Lower lobe of right lung (tissue), 2 donors: ENCODE data around the gene TMEM109. TPM values are rescaled to one million over a fixed set of nuclear protein-coding genes. Genes with fewer than 3 reads are reported as not detected.

Experiments used
- ATAC-seq, 2 donors: fragments of 200-7000 bp; cut with Tn5 transposase; one replicate each; pipeline ENCODE4 v1.9.1; 2020 to 2022; ENCODE audit warnings: mild to moderate bottlenecking in 2 of 2, moderate library complexity in 2 of 2
- DNase-seq: peaks from one replicate; pipeline ENCODE4 v3.0.0-alpha.2; 2020
- H3K27ac ChIP-seq: fragments of 200-600 bp; one replicate; pipeline ENCODE4 v1.8.0; 2022
- H3K27me3 ChIP-seq: fragments of 200-600 bp; one replicate; pipeline ENCODE4 v1.8.0; 2022; ENCODE audit warnings: low read depth
- H3K36me3 ChIP-seq: fragments of 200-600 bp; one replicate; pipeline ENCODE4 v1.8.0; 2022; ENCODE audit warnings: mild to moderate bottlenecking
- H3K4me1 ChIP-seq: fragments of 200-600 bp; one replicate; pipeline ENCODE4 v1.8.0; 2022
- H3K4me3 ChIP-seq: fragments of 200-600 bp; one replicate; pipeline ENCODE4 v1.8.0; 2022; ENCODE audit warnings: mild to moderate bottlenecking
- H3K9me3 ChIP-seq: fragments of 200-600 bp; one replicate; pipeline ENCODE4 v1.8.0; 2022
- intact Hi-C: fragments of 100-400 bp; cut with DNase I; formaldehyde crosslinking; loops from one replicate; pipeline ENCODE4 v1.11.0; 2022
- total RNA-seq: library from RNA; stranded (reverse); fragmentation: NEBNext Ultra II Directional; extraction: Animal tissue kit (Norgen Biotek cat#: 25700); gene quantifications from one replicate; pipeline ENCODE4 v1.2.1, GENCODE V29; 2021
- TF ChIP-seq, protein P1 (sequence below): fragments of 200-600 bp; IDR thresholded peaks from one replicate; pipeline ENCODE4 v1.8.0; 2022; ENCODE audit warnings: antibody characterized with exemption, mild to moderate bottlenecking
- donor health status: DM: no; HTN: yes; CAD: no; lungs with severe emphysema.

Gene TMEM109
- total RNA-seq, 1 donor from 2014 or later, result 142 TPM

DNA sequence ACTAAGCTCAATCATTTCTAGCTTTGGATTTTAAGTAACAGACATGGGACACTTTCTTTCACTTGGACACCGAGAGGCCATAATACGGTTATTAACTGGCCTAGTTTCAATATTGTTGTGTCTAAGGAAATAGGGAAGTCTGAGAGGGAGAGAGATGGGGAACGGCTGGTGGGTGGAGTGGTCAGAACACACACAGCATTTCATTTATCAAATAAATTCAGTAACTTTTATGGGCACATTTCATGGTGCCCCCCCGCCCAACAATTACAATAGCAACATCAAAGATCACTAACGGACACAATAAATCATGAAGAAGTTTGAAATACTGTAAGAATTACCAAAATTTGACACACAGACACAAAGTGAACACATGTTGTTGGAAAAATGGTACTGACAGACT, 18.3 kb upstream of the TMEM109 start:
- TF ChIP-seq, protein P1, sequence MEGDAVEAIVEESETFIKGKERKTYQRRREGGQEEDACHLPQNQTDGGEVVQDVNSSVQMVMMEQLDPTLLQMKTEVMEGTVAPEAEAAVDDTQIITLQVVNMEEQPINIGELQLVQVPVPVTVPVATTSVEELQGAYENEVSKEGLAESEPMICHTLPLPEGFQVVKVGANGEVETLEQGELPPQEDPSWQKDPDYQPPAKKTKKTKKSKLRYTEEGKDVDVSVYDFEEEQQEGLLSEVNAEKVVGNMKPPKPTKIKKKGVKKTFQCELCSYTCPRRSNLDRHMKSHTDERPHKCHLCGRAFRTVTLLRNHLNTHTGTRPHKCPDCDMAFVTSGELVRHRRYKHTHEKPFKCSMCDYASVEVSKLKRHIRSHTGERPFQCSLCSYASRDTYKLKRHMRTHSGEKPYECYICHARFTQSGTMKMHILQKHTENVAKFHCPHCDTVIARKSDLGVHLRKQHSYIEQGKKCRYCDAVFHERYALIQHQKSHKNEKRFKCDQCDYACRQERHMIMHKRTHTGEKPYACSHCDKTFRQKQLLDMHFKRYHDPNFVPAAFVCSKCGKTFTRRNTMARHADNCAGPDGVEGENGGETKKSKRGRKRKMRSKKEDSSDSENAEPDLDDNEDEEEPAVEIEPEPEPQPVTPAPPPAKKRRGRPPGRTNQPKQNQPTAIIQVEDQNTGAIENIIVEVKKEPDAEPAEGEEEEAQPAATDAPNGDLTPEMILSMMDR, result no peak
- intact Hi-C loops, result loop anchor here (5.0 kb wide), 1 partner anchor 63 kb away; no protein-coding TSS in a partner anchor
- no peak overlapping the region for H3K4me3 ChIP-seq
- ATAC-seq, result no peak
- H3K27ac ChIP-seq, result no peak overlapping the region
- no peaks in the 10 kb centered on the region for H3K9me3 ChIP-seq
- DNase-seq, result no peak
- H3K4me1 ChIP-seq, result no peaks in the 10 kb centered on the region
- peaks cover 92% of the 10 kb centered on the region for H3K36me3 ChIP-seq
- H3K27me3 ChIP-seq, result no peaks in the 10 kb centered on the region

DNA sequence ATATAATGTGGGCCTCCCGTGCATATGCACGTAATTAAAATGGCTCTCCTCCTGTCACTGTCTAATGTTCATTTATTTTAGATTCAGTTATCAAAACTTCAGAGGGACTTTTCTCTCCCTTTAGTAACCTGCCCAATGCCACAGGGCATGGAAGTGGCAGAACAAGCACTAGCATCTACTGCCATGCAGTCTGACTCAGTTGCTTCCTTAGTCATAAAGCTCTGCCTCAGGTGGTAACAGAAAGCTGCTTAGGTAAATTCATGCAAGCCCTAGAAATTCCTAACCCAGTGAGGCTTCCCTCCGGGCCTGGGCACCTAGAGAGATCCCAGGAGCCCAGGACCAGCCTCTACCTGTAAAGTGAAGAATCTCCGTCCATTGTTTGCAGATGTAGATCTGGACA, 16.5 kb upstream of the TMEM109 start:
- no peaks in the 10 kb centered on the region for H3K9me3 ChIP-seq
- ATAC-seq (no peak), DNase-seq (no peak)
- TF ChIP-seq, protein P1, result no peak
- peaks cover 100% of the 10 kb centered on the region for H3K36me3 ChIP-seq
- H3K27ac ChIP-seq, result no peak overlapping the region
- no peaks in the 10 kb centered on the region for H3K27me3 ChIP-seq
- no peaks in the 10 kb centered on the region for H3K4me1 ChIP-seq
- intact Hi-C loops, result loop anchor here (5.0 kb wide), 1 partner anchor 65 kb away; no protein-coding TSS in a partner anchor
- no peak overlapping the region for H3K4me3 ChIP-seq

DNA sequence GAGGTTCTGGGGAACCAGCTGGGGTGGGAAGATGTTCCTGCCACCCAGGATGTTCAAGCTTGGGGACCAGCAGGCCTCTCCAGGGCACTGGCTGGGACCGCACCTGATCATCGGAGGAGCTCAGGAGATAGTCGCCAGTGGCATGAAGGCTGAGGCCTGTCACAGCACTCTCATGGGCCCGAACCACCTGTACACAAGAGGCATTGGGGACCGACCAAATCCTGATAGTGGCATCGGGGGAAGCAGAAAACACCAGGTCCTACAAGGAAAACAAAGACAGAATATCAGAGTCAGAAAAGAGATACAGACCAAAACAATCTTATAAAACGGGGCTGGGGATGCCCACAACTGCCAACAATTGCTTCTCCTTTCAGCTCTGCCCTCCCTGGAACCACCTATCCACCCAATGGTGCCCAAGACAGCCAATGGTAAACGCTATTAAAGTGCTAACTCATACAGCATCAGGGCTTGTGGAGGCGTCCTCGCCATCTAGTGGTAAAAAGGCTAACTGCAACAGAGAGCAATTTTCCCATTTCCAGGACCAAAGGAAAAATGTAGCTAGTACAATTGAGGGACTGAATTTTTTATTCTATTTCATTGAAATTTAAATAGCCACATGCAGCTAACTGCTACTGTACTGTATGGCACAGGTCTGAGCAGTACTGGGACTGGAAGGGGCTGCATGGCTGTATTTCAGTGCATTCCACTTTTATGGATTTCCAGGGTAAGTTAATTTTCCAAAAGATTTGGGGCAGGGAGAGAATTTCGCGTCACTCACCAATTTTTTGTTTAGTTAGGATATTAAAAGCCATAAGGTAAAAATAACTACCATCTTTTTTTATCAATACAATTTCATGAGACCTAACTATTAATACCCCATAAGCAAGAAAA, 14.7 kb upstream of the TMEM109 start:
- TF ChIP-seq, protein P1, result peak; percentile 94
- Histone ChIP-seq H3K4me1 (peaks cover 7% of the 10 kb centered on the region), H3K27me3 (no peaks in the 10 kb centered on the region), H3K4me3 (no peak overlapping the region), H3K27ac (no peak overlapping the region), H3K36me3 (peaks cover 98% of the 10 kb centered on the region), H3K9me3 (no peaks in the 10 kb centered on the region)
- intact Hi-C loops, result loop anchor here (5.0 kb wide), 1 partner anchor 67 kb away; no protein-coding TSS in a partner anchor
- DNase-seq (no peak), ATAC-seq (peak; percentile 79 to 83)

DNA sequence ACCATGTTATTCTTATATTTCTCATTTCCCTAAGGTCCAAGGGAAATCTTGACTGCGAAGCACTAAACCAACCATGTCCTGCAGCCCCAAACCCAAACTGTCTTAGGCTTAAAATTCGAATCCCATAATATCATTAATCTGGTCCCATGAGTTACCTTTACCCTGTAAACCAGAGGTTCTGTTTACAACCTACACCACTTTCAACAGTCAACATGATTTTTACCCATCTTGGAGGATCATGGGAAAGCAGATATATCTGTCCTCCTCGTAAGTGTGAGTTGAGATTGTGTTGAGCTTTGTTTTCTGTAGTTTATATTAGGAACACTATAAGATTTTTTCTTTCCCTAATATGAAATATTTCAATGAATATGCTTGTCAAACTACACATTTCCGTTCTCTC, 14.0 kb upstream of the TMEM109 start:
- H3K9me3 ChIP-seq, result no peaks in the 10 kb centered on the region
- TF ChIP-seq, protein P1, result no peak
- no peak overlapping the region for H3K4me3 ChIP-seq
- peaks cover 91% of the 10 kb centered on the region for H3K36me3 ChIP-seq
- peaks cover 14% of the 10 kb centered on the region for H3K4me1 ChIP-seq
- ATAC-seq (no peak), DNase-seq (no peak)
- no peak overlapping the region for H3K27ac ChIP-seq
- intact Hi-C loops, result loop anchor here (5.0 kb wide), 1 partner anchor 68 kb away; no protein-coding TSS in a partner anchor
- H3K27me3 ChIP-seq, result no peaks in the 10 kb centered on the region

DNA sequence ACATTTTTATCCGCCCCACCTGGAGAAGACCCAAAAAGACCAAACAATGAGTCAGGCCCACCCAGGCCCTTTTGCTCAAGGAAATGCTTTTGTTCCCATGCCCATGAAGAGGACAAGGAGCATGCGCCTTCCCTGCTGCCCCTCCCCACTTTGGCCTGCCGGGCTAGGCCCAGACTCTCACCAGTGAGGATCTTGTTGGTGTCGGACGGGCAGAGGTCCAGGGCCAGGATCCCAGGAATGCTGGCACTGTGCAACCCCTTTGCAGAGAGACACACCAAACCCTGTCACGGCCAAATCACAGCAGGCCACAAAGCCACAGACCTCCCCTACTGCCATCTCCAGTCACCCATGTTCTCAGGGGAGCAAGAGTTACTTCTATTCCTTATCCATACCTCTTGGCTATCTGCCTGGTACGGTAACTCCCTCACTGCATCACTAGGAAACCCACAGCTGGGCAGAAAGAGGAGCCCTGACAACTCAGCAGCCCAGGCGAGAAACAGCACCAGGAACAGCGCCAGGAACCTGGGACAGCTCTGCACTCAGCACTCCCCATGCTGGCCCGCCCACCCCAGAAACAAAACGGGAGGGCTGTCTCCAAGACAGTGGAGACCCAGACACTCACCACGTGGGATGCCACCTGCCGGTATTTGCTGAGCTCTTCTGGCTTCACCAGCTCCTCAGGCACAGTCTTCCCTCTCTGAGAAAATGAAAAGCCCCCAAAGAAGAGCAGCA, 13.1 kb upstream of the TMEM109 start:
- no peak for ATAC-seq

More for the DNA sequence above, 13.1 kb upstream of the TMEM109 start:
- no peaks in the 10 kb centered on the region for H3K9me3 ChIP-seq
- H3K27me3 ChIP-seq, result no peaks in the 10 kb centered on the region
- no peak for DNase-seq
- peaks cover 83% of the 10 kb centered on the region for H3K36me3 ChIP-seq
- H3K4me1 ChIP-seq, result peaks cover 22% of the 10 kb centered on the region
- intact Hi-C loops, result no loop called here
- H3K4me3 ChIP-seq, result no peak overlapping the region
- TF ChIP-seq, protein P1, result no peak
- H3K27ac ChIP-seq, result no peak overlapping the region
